Measurements from ENCODE around the gene REEP1.

The REEP1 gene

DNA sequence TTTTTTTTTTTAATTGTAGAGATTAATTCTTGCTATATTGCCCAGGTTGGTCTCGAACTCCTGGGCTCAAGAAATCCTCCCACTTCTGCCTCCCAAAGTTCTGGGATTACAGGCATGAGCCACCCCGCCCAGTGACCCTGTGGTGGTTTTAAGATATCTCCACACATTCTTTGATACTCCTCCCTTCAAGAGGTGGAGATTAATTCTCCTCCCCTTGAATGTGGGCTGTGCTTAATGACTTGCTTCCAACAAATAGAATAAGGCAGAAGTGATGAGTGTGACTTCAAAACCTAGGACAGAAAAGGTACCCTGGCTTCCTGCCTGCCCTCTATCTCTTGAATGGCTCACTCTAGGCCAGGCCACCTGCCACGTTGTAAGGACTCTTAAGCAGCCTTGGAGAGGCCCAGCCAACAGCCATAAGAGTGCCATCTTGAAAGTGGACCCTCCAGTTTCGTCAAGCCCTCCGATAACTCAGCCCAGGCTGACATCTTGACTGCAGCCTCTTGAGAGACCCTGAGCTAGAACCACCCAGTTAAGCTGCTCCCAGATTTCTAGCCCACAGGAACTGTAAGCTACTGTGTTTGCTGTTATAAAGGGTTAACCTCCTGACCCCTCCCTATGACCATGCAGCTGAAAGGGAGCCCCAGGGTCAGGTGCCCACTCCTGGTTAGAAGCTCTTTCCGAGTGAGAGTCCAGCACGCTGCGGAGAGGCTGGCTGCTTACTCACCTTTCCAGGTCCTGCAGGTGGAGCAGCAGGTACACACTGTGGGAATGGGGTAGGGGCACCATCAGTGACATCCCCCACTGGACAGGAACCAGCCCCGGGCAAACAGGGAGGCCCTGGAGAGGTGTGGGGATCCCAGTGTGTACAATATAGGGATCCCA lies 110.5 kb downstream of the REEP1 start:
- TF ChIP-seq CTCF (IDR thresholded peaks at IDR 0.05), result no peak
- no peak for TF ChIP-seq ZFX (IDR thresholded peaks at IDR 0.05; ENCODE audit: borderline replicate concordance)
- H3K27ac ChIP-seq, result no peak overlapping the region

GRCh38 chr2:86226070-86226469 lies 111.4 kb downstream of the REEP1 start:
- no peak overlapping the region for H3K27ac ChIP-seq
- no peak for TF ChIP-seq ZFX (IDR thresholded peaks at IDR 0.05; ENCODE audit: borderline replicate concordance)
- TF ChIP-seq CTCF (IDR thresholded peaks at IDR 0.05), result no peak

DNA sequence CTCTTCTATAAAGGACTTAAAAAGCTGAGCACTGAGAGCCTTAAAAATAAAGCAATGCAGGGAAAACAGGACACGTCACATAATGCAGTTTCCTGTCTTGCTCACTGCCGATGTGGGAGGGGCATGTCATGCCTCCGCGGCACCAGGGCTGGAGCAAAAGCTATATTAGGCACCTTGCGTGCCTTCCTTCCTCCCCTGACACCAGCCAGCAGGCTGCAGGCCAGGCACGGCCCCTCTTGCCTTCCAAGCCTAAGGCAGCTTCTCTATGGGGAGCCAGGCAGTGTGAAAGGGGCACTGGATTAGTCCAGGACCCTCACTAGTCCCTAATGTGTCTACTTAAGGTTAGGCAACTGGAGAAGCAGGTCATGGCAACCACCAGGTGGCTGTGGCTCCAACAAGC lies 111.8 kb downstream of the REEP1 start:
- TF ChIP-seq CTCF (IDR thresholded peaks at IDR 0.05) (no peak), ZFX (IDR thresholded peaks at IDR 0.05; ENCODE audit: borderline replicate concordance) (no peak)
- no peak overlapping the region for H3K27ac ChIP-seq

- TF ChIP-seq ZFX (IDR thresholded peaks at IDR 0.05; ENCODE audit: borderline replicate concordance), result no peak
- no peak for TF ChIP-seq CTCF (IDR thresholded peaks at IDR 0.05)
- no peak overlapping the region for H3K27ac ChIP-seq
These were observed 112.6 kb downstream of the REEP1 start for GRCh38 chr2:86224645-86225355.

GRCh38 chr2:86223927-86224560 lies 113.4 kb downstream of the REEP1 start:
- TF ChIP-seq ZFX (IDR thresholded peaks at IDR 0.05; ENCODE audit: borderline replicate concordance), result no peak
- TF ChIP-seq CTCF (IDR thresholded peaks at IDR 0.05), result no peak
- no peak overlapping the region for H3K27ac ChIP-seq

DNA sequence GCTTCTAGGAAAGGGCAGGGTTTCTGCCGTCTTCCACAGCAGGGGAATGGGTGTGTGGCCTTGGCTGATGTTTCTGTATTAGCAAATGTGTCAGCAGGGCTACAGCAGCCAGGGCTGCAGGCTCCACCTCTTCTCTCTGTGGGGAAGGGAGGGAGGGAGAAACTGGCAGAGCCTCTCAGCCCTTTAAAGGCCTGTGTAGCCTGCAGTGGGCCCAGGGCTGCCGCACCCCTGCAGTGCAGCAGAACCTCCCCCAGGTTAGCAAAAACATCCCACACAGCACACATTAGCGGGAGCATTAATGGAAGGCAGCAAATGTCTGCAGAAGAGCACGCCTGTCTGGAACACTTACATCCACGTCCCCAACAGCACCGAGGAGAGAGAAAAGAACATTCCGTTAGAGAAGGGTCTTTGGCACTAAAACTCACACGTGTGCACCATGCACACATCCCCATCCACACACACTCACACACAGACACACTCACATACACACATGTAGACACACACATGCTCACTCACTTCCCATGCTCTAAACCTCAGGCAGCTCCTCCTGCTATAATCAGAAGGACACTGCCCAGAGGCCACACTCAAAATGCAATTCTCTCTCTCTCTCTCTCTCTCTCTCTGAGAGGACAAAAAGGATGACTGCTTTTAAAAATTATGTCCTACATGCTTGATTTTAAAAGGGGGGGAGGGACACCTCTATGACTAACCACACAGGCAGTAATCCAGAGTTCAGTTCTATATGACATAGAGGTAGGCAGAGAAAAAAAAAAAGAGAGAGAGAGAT lies 114.1 kb downstream of the REEP1 start:
- no peak for TF ChIP-seq ZFX (IDR thresholded peaks at IDR 0.05; ENCODE audit: borderline replicate concordance)
- TF ChIP-seq CTCF (IDR thresholded peaks at IDR 0.05), result no peak
- H3K27ac ChIP-seq, result no peak overlapping the region
